Caco-2 (cell line): ENCODE measurements around the gene CTTNBP2. TPM values are rescaled to one million over a fixed set of nuclear protein-coding genes. Genes with fewer than 3 reads are reported as not detected.

Experiments
- BruUV-seq: library from RNA; stranded (reverse); fragments of 400-500 nt; replicated peaks from 2 replicates; lab custom pipeline; 2021; lab: Mats Ljungman, UMichigan
- CTCF ChIA-PET: fragments of 300-600 bp; sonication (Branson Sonifier 250); formaldehyde crosslinking; loops from one replicate; lab custom pipeline; 2022; ENCODE audit warnings: antibody characterized with exemption; lab: Charles Lee
- POLR2A ChIA-PET: fragments of 300-600 bp; sonication (Branson Sonifier 250); formaldehyde crosslinking; loops from one replicate; lab custom pipeline; 2022; ENCODE audit warnings: antibody characterized with exemption; lab: Charles Lee
- DNase-seq, 2 experiments: peaks; one replicate each; pipeline versions ENCODE4 v3.0.0 to v3.0.0-alpha.2; 2020 to 2022
- H3K27me3 ChIP-seq: replicated peaks from 2 replicates; pipeline ENCODE4 v1.6.0; 2011; ENCODE audit warnings: low read length; ENCODE audit not compliant: control insufficient read depth, insufficient read depth
- H3K36me3 ChIP-seq: 2 replicates; pipeline ENCODE4 v1.5.1; 2011; ENCODE audit warnings: low read length; ENCODE audit not compliant: control insufficient read depth, insufficient read depth
- H3K4me1 ChIP-seq: fragments of 250-450 bp; sonication (Bioruptor Pico); 2 replicates; pipeline ENCODE4 v1.5.1; 2020; ENCODE audit warnings: mild to moderate bottlenecking
- H3K4me3 ChIP-seq: 2 replicates; pipeline ENCODE4 v1.5.1; 2011; ENCODE audit warnings: low read depth, mild to moderate bottlenecking, control low read depth, low read length
- H3K9me3 ChIP-seq: fragments of 250-450 bp; sonication (Bioruptor Pico); 2 replicates; pipeline ENCODE4 v1.5.1; 2020; ENCODE audit warnings: mild to moderate bottlenecking, moderate library complexity
- H3K27ac Mint-ChIP-seq: one replicate; pipeline ENCODE4 v1.8.0; 2022; ENCODE audit warnings: mixed read lengths; ENCODE audit not compliant: unreplicated experiment
- H3K27me3 Mint-ChIP-seq: one replicate; pipeline ENCODE4 v1.8.0; 2022; ENCODE audit warnings: mixed read lengths; ENCODE audit not compliant: insufficient read depth, unreplicated experiment
- H3K36me3 Mint-ChIP-seq: one replicate; pipeline ENCODE4 v1.8.0; 2022; ENCODE audit warnings: mild to moderate bottlenecking, mixed read lengths; ENCODE audit not compliant: insufficient read depth, unreplicated experiment
- H3K4me1 Mint-ChIP-seq: one replicate; pipeline ENCODE4 v1.8.0; 2022; ENCODE audit warnings: low read depth, mixed read lengths; ENCODE audit not compliant: unreplicated experiment
- H3K4me3 Mint-ChIP-seq: one replicate; pipeline ENCODE4 v1.8.0; 2022; ENCODE audit warnings: mild to moderate bottlenecking, moderate library complexity, mixed read lengths; ENCODE audit not compliant: unreplicated experiment
- H3K9me3 Mint-ChIP-seq: one replicate; pipeline ENCODE4 v1.8.0; 2022; ENCODE audit warnings: mixed read lengths; ENCODE audit not compliant: unreplicated experiment
- intact Hi-C: fragments of 100-400 bp; cut with micrococcal nuclease; formaldehyde crosslinking; loops from one replicate; pipeline ENCODE4 v1.10.0; 2022; ENCODE audit not compliant: unreplicated experiment
- total RNA-seq: library from RNA; stranded (reverse); gene quantifications from 2 replicates; pipeline ENCODE4 v1.2.3, GENCODE V29; 2022
- TF ChIP-seq, protein P1 (sequence below), 2 experiments: fragments of 200-600 bp in 1 of 2; IDR thresholded peaks; 1 replicate in 1 of 2; 2 replicates in 1 of 2; pipeline versions ENCODE4 v1.5.1 to v1.8.0; 2011 to 2022; ENCODE audit warnings: antibody characterized with exemption in 1 of 2, control low read depth in 1 of 2, inconsistent platforms in 1 of 2, low read depth in 1 of 2, low read length in 1 of 2, mild to moderate bottlenecking in 1 of 2, moderate library complexity in 1 of 2; ENCODE audit not compliant: insufficient read depth in 1 of 2, severe bottlenecking in 1 of 2, unreplicated experiment in 1 of 2

CTTNBP2 gene
- total RNA-seq, 1 experiment from 2014 or later: 3.2 TPM

DNA sequence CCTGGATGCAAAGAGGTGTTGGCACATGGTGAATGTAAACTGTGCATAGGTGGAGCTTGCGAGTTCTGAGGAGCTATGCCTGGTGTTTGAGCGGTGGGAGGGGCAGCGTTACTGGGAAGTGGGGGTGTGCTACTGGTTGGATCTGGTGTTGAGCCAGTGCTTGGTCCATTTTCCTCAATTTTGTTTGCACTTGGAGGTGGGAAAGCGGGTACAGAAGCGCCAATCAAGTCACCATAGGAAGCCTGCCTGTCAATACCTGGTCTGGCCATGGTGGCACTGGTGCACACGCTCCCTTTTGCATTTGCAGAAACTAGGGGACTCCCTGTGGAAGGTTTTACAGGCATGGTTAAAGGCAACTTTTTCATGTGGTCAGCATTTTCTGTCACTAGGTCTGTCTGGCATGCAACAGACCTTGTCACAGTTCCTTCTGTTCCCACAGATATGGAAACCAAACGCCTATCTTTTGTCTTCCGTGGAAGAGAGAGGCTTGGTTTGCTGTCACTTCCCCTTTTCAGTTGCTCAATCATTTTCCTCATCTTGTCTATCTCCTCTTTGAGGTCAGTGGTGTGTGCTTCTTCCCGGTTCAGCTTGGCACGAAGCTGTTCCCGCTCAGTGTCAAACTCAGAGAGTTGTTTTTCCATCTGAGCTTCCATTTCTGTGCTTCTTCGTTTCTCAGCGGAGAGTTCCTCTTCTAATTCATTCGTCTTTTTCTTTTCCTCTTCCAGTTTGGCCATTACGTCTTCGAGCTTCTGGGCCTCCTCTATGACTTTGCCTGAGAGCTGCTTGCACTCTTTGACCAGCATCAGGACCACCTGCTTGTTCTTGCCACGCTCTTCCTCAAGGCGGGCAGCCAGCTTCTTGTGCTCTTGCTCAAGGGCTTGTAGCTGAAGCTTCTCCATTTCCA is 81.1 kb downstream of the CTTNBP2 start:
- Mint-ChIP-seq H3K27ac (no peak overlapping the region), H3K4me1 (no peaks in the 10 kb centered on the region), H3K9me3 (no peaks in the 10 kb centered on the region), H3K4me3 (no peak overlapping the region), H3K27me3 (peaks cover under 1% of the 10 kb centered on the region), H3K36me3 (no peaks in the 10 kb centered on the region)
- Histone ChIP-seq H3K4me3 (no peak overlapping the region), H3K9me3 (no peaks in the 10 kb centered on the region), H3K4me1 (no peaks in the 10 kb centered on the region), H3K36me3 (no peaks in the 10 kb centered on the region), H3K27me3 (no peaks in the 10 kb centered on the region; the same call in 1 of the 2 replicates)
- ChIA-PET POLR2A (interaction anchor here (0.6 kb wide), 1 partner anchor 669 kb away, joined by 3 read pairs; no protein-coding TSS in a partner anchor), CTCF (no interaction called here)
- BruUV-seq: no TSS peak
- intact Hi-C loops: no loop called here
- DNase-seq: no peak
- TF ChIP-seq, protein P1, sequence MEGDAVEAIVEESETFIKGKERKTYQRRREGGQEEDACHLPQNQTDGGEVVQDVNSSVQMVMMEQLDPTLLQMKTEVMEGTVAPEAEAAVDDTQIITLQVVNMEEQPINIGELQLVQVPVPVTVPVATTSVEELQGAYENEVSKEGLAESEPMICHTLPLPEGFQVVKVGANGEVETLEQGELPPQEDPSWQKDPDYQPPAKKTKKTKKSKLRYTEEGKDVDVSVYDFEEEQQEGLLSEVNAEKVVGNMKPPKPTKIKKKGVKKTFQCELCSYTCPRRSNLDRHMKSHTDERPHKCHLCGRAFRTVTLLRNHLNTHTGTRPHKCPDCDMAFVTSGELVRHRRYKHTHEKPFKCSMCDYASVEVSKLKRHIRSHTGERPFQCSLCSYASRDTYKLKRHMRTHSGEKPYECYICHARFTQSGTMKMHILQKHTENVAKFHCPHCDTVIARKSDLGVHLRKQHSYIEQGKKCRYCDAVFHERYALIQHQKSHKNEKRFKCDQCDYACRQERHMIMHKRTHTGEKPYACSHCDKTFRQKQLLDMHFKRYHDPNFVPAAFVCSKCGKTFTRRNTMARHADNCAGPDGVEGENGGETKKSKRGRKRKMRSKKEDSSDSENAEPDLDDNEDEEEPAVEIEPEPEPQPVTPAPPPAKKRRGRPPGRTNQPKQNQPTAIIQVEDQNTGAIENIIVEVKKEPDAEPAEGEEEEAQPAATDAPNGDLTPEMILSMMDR (IDR thresholded peaks at IDR 0.05; ENCODE audit: insufficient read depth in 1 of 2, low read depth in 1 of 2, low read length in 1 of 2, severe bottlenecking in 1 of 2, unreplicated experiment in 1 of 2): no peak

DNA sequence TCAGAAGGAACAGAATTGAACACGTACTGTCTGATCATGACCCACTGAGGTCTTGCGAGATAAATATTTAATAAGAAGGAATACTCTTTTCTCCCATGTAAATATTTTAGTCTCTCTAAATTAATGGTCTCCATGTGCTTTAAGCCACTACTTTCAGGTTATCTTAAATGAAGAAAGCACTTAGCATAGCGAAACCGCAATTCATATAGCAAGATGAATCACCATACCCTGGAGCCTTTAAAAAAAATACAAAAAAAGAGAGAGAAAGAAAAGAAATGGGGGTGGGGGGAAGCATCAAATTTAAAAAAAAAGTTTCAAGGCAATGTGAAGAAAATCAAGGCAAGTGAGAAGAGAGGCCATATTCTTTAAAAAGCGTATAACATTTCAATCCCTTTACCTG is 82.5 kb downstream of the CTTNBP2 start:
- CTCF ChIA-PET: no interaction called here
- Histone ChIP-seq H3K4me3 (no peak overlapping the region), H3K4me1 (no peaks in the 10 kb centered on the region), H3K9me3 (no peaks in the 10 kb centered on the region), H3K36me3 (no peaks in the 10 kb centered on the region), H3K27me3 (no peaks in the 10 kb centered on the region; the same call in 1 of the 2 replicates)
- Mint-ChIP-seq H3K4me3 (no peak overlapping the region), H3K36me3 (no peaks in the 10 kb centered on the region), H3K4me1 (no peaks in the 10 kb centered on the region), H3K27ac (no peak overlapping the region), H3K9me3 (no peaks in the 10 kb centered on the region), H3K27me3 (peaks cover 2% of the 10 kb centered on the region)
- intact Hi-C loops: no loop called here
- POLR2A ChIA-PET: no interaction called here
- DNase-seq: no peak
- BruUV-seq: no TSS peak
- TF ChIP-seq, protein P1 (IDR thresholded peaks at IDR 0.05; ENCODE audit: insufficient read depth in 1 of 2, low read depth in 1 of 2, low read length in 1 of 2, severe bottlenecking in 1 of 2, unreplicated experiment in 1 of 2): no peak

DNA sequence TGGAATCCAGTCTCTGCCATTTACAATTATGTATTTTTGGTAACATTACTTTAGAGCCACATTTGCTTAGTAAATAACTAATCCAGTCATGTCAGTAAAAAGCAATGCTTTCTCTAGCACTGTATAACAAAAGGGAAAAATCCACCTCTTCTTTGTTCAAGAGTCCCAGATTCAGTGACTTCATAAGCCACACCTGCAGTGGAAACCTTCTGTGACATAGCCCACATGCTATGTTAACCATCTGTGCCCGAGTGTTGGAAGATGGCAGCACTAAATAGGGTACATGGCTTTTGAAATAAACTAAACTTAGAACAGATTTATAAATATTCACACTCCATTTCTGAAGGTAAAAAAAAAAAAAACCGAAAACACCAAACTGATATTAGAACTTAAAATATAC is 83.0 kb downstream of the CTTNBP2 start:
- POLR2A ChIA-PET: no interaction called here
- Mint-ChIP-seq H3K9me3 (no peaks in the 10 kb centered on the region), H3K4me3 (no peak overlapping the region), H3K36me3 (no peaks in the 10 kb centered on the region), H3K4me1 (no peaks in the 10 kb centered on the region), H3K27me3 (peaks cover 2% of the 10 kb centered on the region), H3K27ac (no peak overlapping the region)
- Histone ChIP-seq H3K36me3 (no peaks in the 10 kb centered on the region), H3K27me3 (no peaks in the 10 kb centered on the region; the same call in 1 of the 2 replicates), H3K4me3 (no peak overlapping the region), H3K4me1 (no peaks in the 10 kb centered on the region), H3K9me3 (no peaks in the 10 kb centered on the region)
- no peak for DNase-seq
- TF ChIP-seq, protein P1 (IDR thresholded peaks at IDR 0.05; ENCODE audit: insufficient read depth in 1 of 2, low read depth in 1 of 2, low read length in 1 of 2, severe bottlenecking in 1 of 2, unreplicated experiment in 1 of 2): no peak
- intact Hi-C loops: no loop called here
- CTCF ChIA-PET: no interaction called here
- no TSS peak for BruUV-seq
